Measurements from ENCODE around the gene PIP4K2C. TPM values are rescaled to one million over a fixed set of nuclear protein-coding genes. Genes with fewer than 3 reads are reported as not detected.
"Not testable (repeated sequence)": the region's sequence is repeated elsewhere in the genome, so short reads cannot be mapped to it uniquely, and the experiment has no call there.

Gene PIP4K2C
- total RNA-seq, 1 experiment from 2014 or later, result 54.0 TPM

DNA sequence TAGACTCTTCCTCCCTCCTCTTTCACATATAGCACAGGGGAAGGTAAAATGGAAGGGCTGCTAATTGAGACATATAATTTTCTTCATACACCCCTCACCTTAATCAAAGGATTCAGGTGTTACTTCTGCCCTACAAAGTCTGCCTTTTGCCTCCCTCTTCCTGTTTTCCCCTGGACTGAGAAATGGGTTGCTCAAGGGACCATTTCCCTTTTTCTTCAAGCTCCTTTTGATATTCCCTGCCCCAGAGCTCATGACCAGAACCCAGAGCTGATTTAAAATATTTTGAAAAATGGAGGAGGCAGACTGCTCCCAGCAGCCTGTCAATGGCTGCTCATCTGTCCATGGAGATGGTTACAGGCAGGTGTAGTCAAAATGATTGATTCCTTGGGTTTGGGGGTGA is 6.3 kb upstream of the PIP4K2C start:
- DNase-seq (ENCODE audit: low spot score), result no peak

GRCh38 chr12:57585156-57585555 is 5.8 kb upstream of the PIP4K2C start:
- DNase-seq (ENCODE audit: low spot score), result no peak

DNA sequence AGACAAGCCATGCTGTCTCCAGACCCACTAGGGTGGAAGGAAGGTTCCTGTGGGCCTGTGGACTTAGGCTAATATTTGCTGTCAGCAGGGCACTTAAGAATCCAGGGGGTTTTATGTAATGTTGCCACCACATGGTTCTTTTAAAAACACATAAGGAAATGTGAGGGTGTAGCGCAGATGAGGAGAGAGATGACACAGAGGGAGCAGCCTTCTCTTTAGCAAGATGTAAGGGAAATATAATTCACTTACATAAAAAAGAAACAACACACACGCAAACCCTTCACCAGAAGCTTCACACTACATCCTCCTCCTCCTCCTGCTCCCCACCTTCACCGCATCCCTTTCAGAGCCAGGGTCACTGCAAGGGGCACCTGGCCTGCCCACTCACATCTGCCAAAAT is 4.9 kb upstream of the PIP4K2C start:
- DNase-seq (ENCODE audit: low spot score), result no peak

- DNase-seq (ENCODE audit: low spot score), result no peak
Measured at GRCh38 chr12:57586832-57587429, 4.1 kb upstream of the PIP4K2C start.

GRCh38 chr12:57588951-57589610 is 1.9 kb upstream of the PIP4K2C start:
- DNase-seq (ENCODE audit: low spot score), result not testable (repeated sequence)

DNA sequence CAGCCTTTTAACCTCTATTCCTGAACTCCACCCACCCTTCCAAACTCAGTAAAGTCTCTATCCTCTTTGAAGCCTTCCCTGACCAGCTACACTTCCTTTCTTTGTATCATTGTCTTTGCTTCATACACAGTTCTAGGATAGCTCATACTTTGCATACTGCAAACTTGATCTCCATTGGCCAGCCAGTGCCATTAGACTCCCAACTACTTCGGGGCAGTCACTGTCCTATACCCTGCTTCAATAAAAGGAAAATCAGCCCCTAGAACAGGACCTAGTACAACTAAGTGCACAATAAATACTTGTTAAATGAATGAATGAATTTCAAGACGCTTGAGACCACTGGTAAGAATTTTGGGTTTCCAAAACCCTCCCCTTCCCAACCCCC is 521 bp upstream of the PIP4K2C start:
- DNase-seq (ENCODE audit: low spot score), result no peak

DNA sequence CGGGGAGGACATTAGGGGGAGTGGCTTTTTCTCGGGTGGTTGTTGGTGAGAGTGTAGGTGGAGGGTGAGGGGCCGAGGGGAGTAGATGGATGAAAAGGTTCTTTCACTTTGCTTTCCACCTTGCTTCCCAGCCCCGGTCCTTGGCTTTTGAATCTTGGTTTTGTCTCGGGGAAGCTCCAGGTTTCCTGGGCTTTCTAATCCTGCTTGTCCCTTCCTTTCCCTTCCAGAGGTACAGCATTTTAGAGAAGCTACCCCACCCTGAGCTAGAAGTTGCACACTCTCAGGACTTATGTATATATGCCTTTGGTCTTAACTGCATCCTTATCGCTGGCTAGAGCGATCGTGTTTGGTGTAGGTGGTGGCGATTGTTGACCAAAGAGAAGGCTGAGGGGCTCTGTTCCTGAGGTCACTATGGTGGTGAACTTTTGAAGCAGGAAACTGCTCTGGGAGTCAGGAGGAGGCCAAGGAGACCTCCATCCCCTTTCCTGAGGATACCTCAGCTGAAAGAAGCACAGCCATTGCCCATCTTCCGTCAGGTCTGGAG is 862 bp downstream of the PIP4K2C start:
- DNase-seq (ENCODE audit: low spot score), result no peak

GRCh38 chr12:57592551-57593165 is 1.7 kb downstream of the PIP4K2C start:
- no peak for DNase-seq (ENCODE audit: low spot score)

DNA sequence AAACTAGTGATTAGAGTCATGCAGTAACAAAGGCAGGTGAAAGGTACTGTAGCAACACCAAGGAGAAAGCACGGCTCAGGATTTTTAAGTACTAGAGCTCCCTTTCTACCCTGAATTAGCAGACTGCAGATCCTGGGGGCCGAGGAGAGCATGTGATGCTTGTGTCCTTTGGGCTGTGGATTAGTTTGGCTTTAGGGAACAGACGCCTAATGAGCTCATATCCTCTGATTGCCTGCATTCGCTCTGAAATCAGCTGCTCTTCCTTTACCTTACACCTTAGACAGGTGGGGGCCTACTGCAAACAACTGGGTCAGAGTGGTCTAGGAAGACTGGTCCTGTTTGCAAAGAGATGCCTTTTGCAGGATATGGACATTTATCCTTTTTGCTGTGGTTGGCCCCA is 2.2 kb downstream of the PIP4K2C start:
- no peak for DNase-seq (ENCODE audit: low spot score)

DNA sequence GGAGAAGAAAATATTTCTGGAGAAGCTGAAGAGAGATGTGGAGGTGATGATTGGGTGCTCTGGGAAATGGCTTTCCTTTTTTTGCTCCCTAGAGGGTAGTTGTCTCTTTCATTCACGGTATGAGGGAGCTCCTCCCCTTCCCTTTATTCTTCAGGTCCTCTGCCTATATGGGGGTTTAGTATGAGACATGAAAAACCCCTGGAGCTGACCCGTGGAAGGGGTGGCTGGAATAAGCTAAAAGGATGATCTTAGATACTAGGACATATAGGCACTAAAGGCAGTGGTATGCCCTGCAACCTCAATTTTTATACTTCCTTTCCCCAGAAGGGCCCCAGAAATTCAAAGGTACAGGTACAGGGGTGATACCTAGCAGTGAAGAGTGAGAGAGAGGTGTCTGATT is 9.4 kb downstream of the PIP4K2C start:
- DNase-seq (ENCODE audit: low spot score), result no peak

DNA sequence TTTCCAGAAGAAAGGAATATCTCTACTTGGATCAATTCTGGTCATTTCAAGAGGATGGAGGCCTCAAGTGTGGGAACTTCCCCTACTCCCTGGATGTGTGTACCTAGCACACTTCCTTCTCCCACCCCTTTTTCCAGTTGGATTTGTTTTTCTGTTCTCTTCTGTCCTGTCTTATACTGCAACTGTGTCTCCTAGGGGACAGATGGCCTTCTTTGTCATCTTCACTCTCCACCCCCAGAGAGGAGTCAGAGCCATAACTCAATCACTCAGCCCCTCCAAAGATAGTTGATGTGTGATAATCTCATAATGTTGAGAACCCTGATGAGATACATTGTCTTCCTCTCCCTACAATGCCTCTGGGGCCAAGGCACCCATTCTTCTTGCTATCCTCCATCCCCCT is 11.6 kb downstream of the PIP4K2C start:
- DNase-seq (ENCODE audit: low spot score), result no peak

- DNase-seq (ENCODE audit: low spot score), result no peak
Measured at GRCh38 chr12:57603324-57603723, 12.3 kb downstream of the PIP4K2C start.

GRCh38 chr12:57603815-57604453 is 12.9 kb downstream of the PIP4K2C start:
- DNase-seq (ENCODE audit: low spot score), result peak; percentile 34

GRCh38 chr12:57604454-57604991 is 13.5 kb downstream of the PIP4K2C start, which contains the start of gene DTX3:
Gene DTX3, plus strand, starts transcription at chr12:57604824. Its CDS starts 1,694 bp downstream, at chr12:57606518.
- no peak for DNase-seq (ENCODE audit: low spot score)

GRCh38 chr12:57604992-57605810 is 14.2 kb downstream of the PIP4K2C start:
- DNase-seq (ENCODE audit: low spot score), result no peak

- DNase-seq (ENCODE audit: low spot score), result no peak
Measured at GRCh38 chr12:57605811-57606311, 14.9 kb downstream of the PIP4K2C start.

- no peak for DNase-seq (ENCODE audit: low spot score)
Measured at GRCh38 chr12:57606399-57606798, 15.4 kb downstream of the PIP4K2C start.

- no peak for DNase-seq (ENCODE audit: low spot score)
Measured at GRCh38 chr12:57606821-57607220, 15.8 kb downstream of the PIP4K2C start.

DNA sequence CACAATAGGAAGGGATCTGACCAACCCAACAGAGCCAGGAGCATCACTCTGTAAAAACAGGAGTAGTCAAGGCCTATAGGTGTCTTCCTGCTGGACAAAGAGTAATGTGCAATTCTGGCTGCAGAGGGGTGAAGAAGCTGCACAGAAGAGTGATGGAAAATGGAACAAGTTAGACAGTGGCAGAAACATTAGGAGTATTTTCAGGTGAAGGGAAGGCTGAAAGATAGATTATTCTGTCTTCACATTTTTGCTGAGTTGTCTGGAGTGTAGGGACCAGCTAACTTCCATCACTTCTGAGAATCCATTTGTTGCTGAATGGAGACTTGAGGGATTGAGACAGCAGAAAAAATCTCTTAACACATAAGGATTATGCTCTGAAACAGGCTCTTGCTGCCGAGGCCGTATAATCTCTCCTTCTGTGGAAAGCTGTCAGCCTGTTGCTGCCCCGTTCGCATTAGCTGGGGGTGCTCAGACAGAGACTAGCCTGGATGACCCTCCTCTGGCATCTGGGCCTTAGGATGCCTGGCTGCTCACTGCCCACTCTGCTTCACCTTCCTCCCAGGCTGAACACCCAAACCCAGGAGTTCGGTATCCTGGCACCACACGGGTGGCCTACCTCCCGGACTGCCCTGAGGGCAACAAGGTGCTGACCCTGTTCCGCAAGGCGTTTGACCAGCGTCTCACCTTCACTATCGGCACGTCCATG is 17.1 kb downstream of the PIP4K2C start:
- no peak for DNase-seq (ENCODE audit: low spot score)

GRCh38 chr12:57609101-57609780 is 18.2 kb downstream of the PIP4K2C start:
- no peak for DNase-seq (ENCODE audit: low spot score)
